HepG2 (cell line): Measurements from ENCODE around the gene CAPN15. TPM values are rescaled to one million over a fixed set of nuclear protein-coding genes. Genes with fewer than 3 reads are reported as not detected.

Experiments used
- ATAC-seq: fragments of 200-7000 bp; cut with Tn5 transposase; 3 replicates; pipeline ENCODE4 v1.9.1; 2020; ENCODE audit warnings: mild to moderate bottlenecking, moderate library complexity
- BruUV-seq: library from RNA; stranded (reverse); fragments of 400-500 nt; replicated peaks from 2 replicates; lab custom pipeline; 2021; lab: Mats Ljungman, UMichigan
- CTCF ChIA-PET: fragments of 300-600 bp; formaldehyde crosslinking; extraction: SDS; loops from one replicate; lab custom pipeline; 2021; ENCODE audit warnings: low total read pairs, inconsistent platforms, low intra/inter-chr PET ratio; lab: Yijun Ruan, JAX
- POLR2A ChIA-PET: fragments of 350-600 bp; sonication (Branson Sonifier 250); formaldehyde crosslinking; loops from one replicate; lab custom pipeline; 2020; ENCODE audit warnings: antibody characterized with exemption, inconsistent platforms; lab: Yijun Ruan, JAX
- DNase-seq: peaks from one replicate; pipeline ENCODE4 v3.0.0-alpha.2; 2015; ENCODE audit warnings: low spot score
- FAIRE-seq: peaks from 3 replicates; lab custom pipeline; 2011; peaks lifted over from hg19 to GRCh38; lab: Jason Lieb, UNC
- H2AFZ ChIP-seq: one replicate; pipeline ENCODE4 v1.6.1; 2011; ENCODE audit warnings: low read length, inconsistent platforms
- H3K27ac ChIP-seq: fragments of 300-600 bp; 3 replicates; pipeline ENCODE4 v1.8.0; 2011; ENCODE audit warnings: mixed run types, mild to moderate bottlenecking, mixed read lengths, low read length, inconsistent platforms; ENCODE audit not compliant: insufficient read depth; ENCODE audit errors: extremely low read length
- H3K27me3 ChIP-seq, 2 experiments: fragments of 200-600 bp in 1 of 2; 2 replicates in 1 of 2; 3 replicates in 1 of 2; pipeline versions ENCODE4 v1.6.0 to v1.8.0; 2011; ENCODE audit warnings: low read length in 2 of 2, mild to moderate bottlenecking in 2 of 2, moderate library complexity in 2 of 2, inconsistent platforms in 1 of 2; ENCODE audit not compliant: insufficient read depth in 2 of 2, control insufficient read depth in 1 of 2
- H3K36me3 ChIP-seq, 2 experiments: fragments of 200-600 bp in 1 of 2; replicated peaks in 1 of 2; 2 replicates in 1 of 2; 3 replicates in 1 of 2; pipeline versions ENCODE4 v1.5.1 to v1.8.0; 2011; ENCODE audit warnings: low read length in 2 of 2, inconsistent platforms in 1 of 2; ENCODE audit not compliant: insufficient read depth in 2 of 2, control insufficient read depth in 1 of 2
- H3K4me1 ChIP-seq: 2 replicates; pipeline ENCODE4 v1.5.1; 2012; ENCODE audit warnings: low read length, inconsistent platforms; ENCODE audit not compliant: insufficient read depth
- H3K4me2 ChIP-seq: 2 replicates; pipeline ENCODE4 v1.6.0; 2011; ENCODE audit warnings: low read depth, low read length, inconsistent platforms
- H3K4me3 ChIP-seq, 3 experiments: fragments of 200-600 bp in 1 of 3; sonication (generic), shearing (Covaris generic) in 1 of 3; replicated peaks in 1 of 3; 2 replicates each; pipeline ENCODE4 v1.5.1; 2011 to 2016; ENCODE audit warnings: low read length in 3 of 3, inconsistent platforms in 2 of 3, low read depth in 2 of 3, mild to moderate bottlenecking in 2 of 3, control low read depth in 1 of 3, mixed read lengths in 1 of 3; ENCODE audit not compliant: insufficient read depth in 1 of 3
- H3K79me2 ChIP-seq: one replicate; pipeline ENCODE4 v1.6.1; 2011; ENCODE audit warnings: low read length, inconsistent platforms; ENCODE audit not compliant: insufficient read depth
- H3K9ac ChIP-seq: 2 replicates; pipeline ENCODE4 v1.6.0; 2011; ENCODE audit warnings: mild to moderate bottlenecking, low read depth, low read length, inconsistent platforms; ENCODE audit not compliant: insufficient read depth
- H3K9me3 ChIP-seq: 2 replicates; pipeline ENCODE4 v1.5.1; 2012; ENCODE audit warnings: mild to moderate bottlenecking, low read length
- H4K20me1 ChIP-seq: 2 replicates; pipeline ENCODE4 v1.6.0; 2011; ENCODE audit warnings: inconsistent platforms, mild to moderate bottlenecking, low read length, moderate library complexity; ENCODE audit not compliant: insufficient read depth
- AGO2 ChIP-seq: fragments of 200-400 bp; formaldehyde crosslinking; optimal IDR thresholded peaks from 2 replicates; pipeline ENCODE3; 2017; ENCODE audit warnings: mild to moderate bottlenecking, low read depth, low read length, moderate library complexity
- SIX1 ChIP-seq: sonication (generic); formaldehyde crosslinking; IDR thresholded peaks from 2 replicates; pipeline ENCODE4 v1.4.0; 2020; ENCODE audit warnings: missing genetic modification reagents, borderline replicate concordance
- WGBS: methylation state at CpG from one replicate; pipeline ENCODE4 v1.1.6; 2017; ENCODE audit warnings: low lambda C conversion rate; 5-methylcytosine and 5-hydroxymethylcytosine counted together
- in situ Hi-C: cut with HindIII; loops from 2 replicates; pipeline ENCODE4 v1.10.0; 2017; ENCODE audit warnings: low pct_unique_long_range_greater_than_20kb; ENCODE audit not compliant: extremely low pct_ligation_motif_present
- intact Hi-C: fragments of 100-400 bp; cut with micrococcal nuclease; formaldehyde crosslinking; loops from one replicate; pipeline ENCODE4 v1.10.0; 2022; ENCODE audit not compliant: unreplicated experiment
- polyA plus RNA-seq, 8 experiments: library from polyadenylated mRNA; depleted of rRNA in 3 of 8; stranded (reverse) in 7 of 8; unstranded in 1 of 8; fragments of >200 nt; fragmentation: Illumina TruSeq in 4 of 8; extraction: Trizol in 4 of 8; gene quantifications; 2 replicates each; pipeline versions ENCODE4 v1.2.1 to v1.2.3, GENCODE V29; 2011 to 2016; ENCODE audit warnings: low read depth in 4 of 8, missing spikeins in 1 of 8, mixed read lengths in 1 of 8; ENCODE audit not compliant: insufficient read depth in 1 of 8
- total RNA-seq, 5 experiments: library from RNA; depleted of rRNA; stranded (reverse); fragments of >200 nt; fragmentation: Illumina TruSeq; extraction: Trizol; gene quantifications; 2 replicates each; pipeline ENCODE4 v1.2.3, GENCODE V29; 2016; ENCODE audit warnings: low read depth in 1 of 5
- TF ChIP-seq, protein P1 (sequence below): sonication (generic); formaldehyde crosslinking; IDR thresholded peaks from 2 replicates; pipeline ENCODE4 v1.4.0; 2020; ENCODE audit warnings: mild to moderate bottlenecking, missing genetic modification reagents

CAPN15 gene
- total and polyA plus RNA-seq, 2 of the 13 experiments (the other 11 are each of a cell fraction or from before 2014, with no cell fraction given): 14.9 to 24.5 TPM

DNA sequence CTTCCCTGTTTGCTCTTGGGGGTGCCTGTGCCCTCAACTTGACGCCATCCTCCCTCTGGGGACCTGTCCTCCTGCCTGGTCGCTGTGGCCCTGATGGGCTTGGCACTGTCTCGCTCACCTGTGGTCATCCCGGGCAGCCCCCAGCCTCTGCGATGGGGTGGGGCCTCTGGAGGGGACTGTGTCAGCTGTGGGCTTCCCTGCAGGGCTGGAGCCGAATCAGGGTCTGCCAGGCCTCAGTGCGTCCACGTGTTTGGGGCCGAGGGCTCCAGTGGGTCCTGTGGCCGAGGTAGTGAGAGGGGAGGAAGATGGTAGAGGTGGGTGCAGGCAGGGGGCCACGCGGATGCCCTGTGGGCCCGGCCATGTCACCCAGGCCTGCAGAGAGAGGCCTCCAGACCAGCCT is 50.3 kb downstream of the CAPN15 start:
- Histone ChIP-seq H4K20me1 (no peaks in the 10 kb centered on the region), H3K27ac (no peak overlapping the region), H3K4me3 (no peak overlapping the region), H2AFZ (no peak overlapping the region), H3K27me3 (no peaks in the 10 kb centered on the region), H3K36me3 (peaks cover 0 to 1% of the 10 kb centered on the region in 2 experiments; a peak in 1 of 5 replicates), H3K4me1 (peaks cover 12% of the 10 kb centered on the region), H3K4me2 (no peak overlapping the region), H3K9me3 (no peaks in the 10 kb centered on the region), H3K79me2 (no peaks in the 10 kb centered on the region), H3K9ac (no peak overlapping the region)
- ATAC-seq: no peak
- in situ Hi-C loops (no loop called here), intact Hi-C loops (no loop called here)
- BruUV-seq: no TSS peak
- no peak for FAIRE-seq
- 100% methylated on average over 3 of the region's 13 CpGs for WGBS
- TF ChIP-seq SIX1: no peak
- peak; percentile 59 for TF ChIP-seq AGO2
- ChIA-PET CTCF (no interaction called here), POLR2A (no interaction called here)
- no peak for DNase-seq

DNA sequence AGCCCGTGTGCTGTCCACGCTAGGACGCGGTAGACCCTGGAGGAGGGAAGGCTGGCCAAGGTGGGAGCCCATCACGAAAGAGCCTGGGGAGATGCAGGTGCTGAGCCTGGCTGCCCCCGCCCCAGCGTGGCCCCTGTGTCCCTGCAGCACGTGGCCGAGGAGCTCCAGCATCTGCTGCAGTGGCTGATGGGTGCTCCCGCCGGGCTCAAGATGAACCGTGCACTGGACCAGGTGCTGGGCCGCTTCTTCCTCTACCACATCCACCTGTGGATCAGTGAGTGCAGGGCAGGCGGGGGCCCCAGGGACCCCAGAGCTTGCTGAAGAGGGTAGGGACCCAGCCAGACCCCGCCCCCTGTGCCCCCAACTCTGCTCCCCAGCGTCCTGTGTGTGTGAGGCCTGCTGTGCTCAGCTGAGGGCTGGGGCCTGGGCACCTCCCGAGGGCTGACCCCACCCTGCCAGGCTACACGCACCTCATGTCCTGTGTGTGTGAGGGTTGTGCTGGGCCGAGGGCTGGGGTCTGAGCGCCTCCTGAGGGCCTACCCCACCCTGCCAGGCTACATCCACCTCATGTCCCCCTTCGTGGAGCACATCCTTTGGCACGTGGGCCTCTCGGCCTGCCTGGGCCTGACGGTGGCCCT is 50.8 kb downstream of the CAPN15 start:
- H3K36me3 ChIP-seq: peaks cover 0 to 1% of the 10 kb centered on the region in 2 experiments; a peak in 1 of 5 replicates
- H3K9me3 ChIP-seq: no peaks in the 10 kb centered on the region
- FAIRE-seq: no peak
- H3K4me1 ChIP-seq: peaks cover 12% of the 10 kb centered on the region
- intact Hi-C loops: no loop called here
- DNase-seq: no peak
- H3K79me2 ChIP-seq: no peaks in the 10 kb centered on the region
- H2AFZ ChIP-seq: no peak overlapping the region
- 86% methylated on average over 4 of the region's 24 CpGs for WGBS
- H3K4me2 ChIP-seq: no peak overlapping the region
- H3K27ac ChIP-seq: no peak overlapping the region
- ChIA-PET CTCF (interaction anchor here (0.6 to 1.8 kb wide), 3 partner anchors 22 to 33 kb away, joined by 3 to 11 read pairs (median 8); no protein-coding TSS in a partner anchor), POLR2A (interaction anchor here (1.1 to 1.6 kb wide), 2 partner anchors 10 to 58 kb away, joined by 4 to 6 read pairs; partner anchors contain the start of gene METTL26)
- no peaks in the 10 kb centered on the region for H3K27me3 ChIP-seq
- H3K9ac ChIP-seq: no peak overlapping the region
- peak; percentile 2; the same call in 1 of the 3 replicates for ATAC-seq
- no peaks in the 10 kb centered on the region for H4K20me1 ChIP-seq
- BruUV-seq: no TSS peak
- in situ Hi-C loops: no loop called here
- TF ChIP-seq AGO2: peak; percentile 66
- TF ChIP-seq, protein P1, sequence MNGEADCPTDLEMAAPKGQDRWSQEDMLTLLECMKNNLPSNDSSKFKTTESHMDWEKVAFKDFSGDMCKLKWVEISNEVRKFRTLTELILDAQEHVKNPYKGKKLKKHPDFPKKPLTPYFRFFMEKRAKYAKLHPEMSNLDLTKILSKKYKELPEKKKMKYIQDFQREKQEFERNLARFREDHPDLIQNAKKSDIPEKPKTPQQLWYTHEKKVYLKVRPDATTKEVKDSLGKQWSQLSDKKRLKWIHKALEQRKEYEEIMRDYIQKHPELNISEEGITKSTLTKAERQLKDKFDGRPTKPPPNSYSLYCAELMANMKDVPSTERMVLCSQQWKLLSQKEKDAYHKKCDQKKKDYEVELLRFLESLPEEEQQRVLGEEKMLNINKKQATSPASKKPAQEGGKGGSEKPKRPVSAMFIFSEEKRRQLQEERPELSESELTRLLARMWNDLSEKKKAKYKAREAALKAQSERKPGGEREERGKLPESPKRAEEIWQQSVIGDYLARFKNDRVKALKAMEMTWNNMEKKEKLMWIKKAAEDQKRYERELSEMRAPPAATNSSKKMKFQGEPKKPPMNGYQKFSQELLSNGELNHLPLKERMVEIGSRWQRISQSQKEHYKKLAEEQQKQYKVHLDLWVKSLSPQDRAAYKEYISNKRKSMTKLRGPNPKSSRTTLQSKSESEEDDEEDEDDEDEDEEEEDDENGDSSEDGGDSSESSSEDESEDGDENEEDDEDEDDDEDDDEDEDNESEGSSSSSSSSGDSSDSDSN: no peak
- no peak overlapping the region for H3K4me3 ChIP-seq
